A673 (cell line): ENCODE data around the gene CTRL.

Experiments used
- CTCF ChIP-seq: fragments of 300-800, 200-600 bp; sonication (generic); conservative IDR thresholded peaks from 2 replicates; pipeline ENCODE4 v1.5.1; 2017; ENCODE audit warnings: low read depth, mild to moderate bottlenecking, antibody characterized with exemption, low read length, moderate library complexity, mixed read lengths
- EZH2 ChIP-seq: fragments of 200-600 bp; sonication (generic); IDR thresholded peaks from 2 replicates; pipeline ENCODE4 v1.6.1; 2017; ENCODE audit warnings: borderline replicate concordance, low read depth, mild to moderate bottlenecking, mixed read lengths, antibody characterized with exemption, low read length; ENCODE audit not compliant: poor library complexity, severe bottlenecking

- no peak for TF ChIP-seq CTCF
- TF ChIP-seq EZH2 = no peak
Observed at GRCh38 chr16:67976205-67976604, 44.5 kb upstream of the CTRL start.
